ENCODE data around the gene ADRB1.

The ADRB1 gene

GRCh38 chr10:114003161-114003941 is 40.3 kb upstream of the ADRB1 start:
- H3K4me3 ChIP-seq (ENCODE audit: low read depth, low read length), result no peak overlapping the region
- no peaks in the 10 kb centered on the region for H3K36me3 ChIP-seq
- TF ChIP-seq, protein P1, sequence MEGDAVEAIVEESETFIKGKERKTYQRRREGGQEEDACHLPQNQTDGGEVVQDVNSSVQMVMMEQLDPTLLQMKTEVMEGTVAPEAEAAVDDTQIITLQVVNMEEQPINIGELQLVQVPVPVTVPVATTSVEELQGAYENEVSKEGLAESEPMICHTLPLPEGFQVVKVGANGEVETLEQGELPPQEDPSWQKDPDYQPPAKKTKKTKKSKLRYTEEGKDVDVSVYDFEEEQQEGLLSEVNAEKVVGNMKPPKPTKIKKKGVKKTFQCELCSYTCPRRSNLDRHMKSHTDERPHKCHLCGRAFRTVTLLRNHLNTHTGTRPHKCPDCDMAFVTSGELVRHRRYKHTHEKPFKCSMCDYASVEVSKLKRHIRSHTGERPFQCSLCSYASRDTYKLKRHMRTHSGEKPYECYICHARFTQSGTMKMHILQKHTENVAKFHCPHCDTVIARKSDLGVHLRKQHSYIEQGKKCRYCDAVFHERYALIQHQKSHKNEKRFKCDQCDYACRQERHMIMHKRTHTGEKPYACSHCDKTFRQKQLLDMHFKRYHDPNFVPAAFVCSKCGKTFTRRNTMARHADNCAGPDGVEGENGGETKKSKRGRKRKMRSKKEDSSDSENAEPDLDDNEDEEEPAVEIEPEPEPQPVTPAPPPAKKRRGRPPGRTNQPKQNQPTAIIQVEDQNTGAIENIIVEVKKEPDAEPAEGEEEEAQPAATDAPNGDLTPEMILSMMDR (IDR thresholded peaks at IDR 0.05; ENCODE audit: low read depth, low read length), result no peak
- peaks cover 1% of the 10 kb centered on the region; the same call in 1 of the 2 replicates for H3K27me3 ChIP-seq
- no peak for DNase-seq
- H3K9me3 ChIP-seq, result no peaks in the 10 kb centered on the region
- no peaks in the 10 kb centered on the region for H3K4me1 ChIP-seq

GRCh38 chr10:114009281-114009996 is 34.2 kb upstream of the ADRB1 start:
- Histone ChIP-seq H3K27me3 (peaks cover 2% of the 10 kb centered on the region; the same call in 1 of the 2 replicates), H3K9me3 (no peaks in the 10 kb centered on the region), H3K4me3 (ENCODE audit: low read depth, low read length) (no peak overlapping the region), H3K36me3 (no peaks in the 10 kb centered on the region), H3K4me1 (no peaks in the 10 kb centered on the region)
- TF ChIP-seq, protein P1 (IDR thresholded peaks at IDR 0.05; ENCODE audit: low read depth, low read length), result no peak
- no peak for DNase-seq

GRCh38 chr10:114010316-114010715 is 33.4 kb upstream of the ADRB1 start:
- TF ChIP-seq, protein P1 (IDR thresholded peaks at IDR 0.05; ENCODE audit: low read depth, low read length), result no peak
- DNase-seq, result no peak
- Histone ChIP-seq H3K4me1 (no peaks in the 10 kb centered on the region), H3K36me3 (no peaks in the 10 kb centered on the region), H3K27me3 (0 out of 2 replicates have a peak, but pooled peaks cover 2% of the 10 kb centered on the region), H3K4me3 (ENCODE audit: low read depth, low read length) (no peak overlapping the region), H3K9me3 (no peaks in the 10 kb centered on the region)

GRCh38 chr10:114012650-114013049 is 31.0 kb upstream of the ADRB1 start:
- no peaks in the 10 kb centered on the region for H3K9me3 ChIP-seq
- H3K4me1 ChIP-seq, result no peaks in the 10 kb centered on the region
- TF ChIP-seq, protein P1 (IDR thresholded peaks at IDR 0.05; ENCODE audit: low read depth, low read length), result no peak
- 0 out of 2 replicates have a peak, but pooled peaks cover 2% of the 10 kb centered on the region for H3K27me3 ChIP-seq
- no peaks in the 10 kb centered on the region for H3K36me3 ChIP-seq
- no peak overlapping the region for H3K4me3 ChIP-seq (ENCODE audit: low read depth, low read length)
- DNase-seq, result no peak

DNA sequence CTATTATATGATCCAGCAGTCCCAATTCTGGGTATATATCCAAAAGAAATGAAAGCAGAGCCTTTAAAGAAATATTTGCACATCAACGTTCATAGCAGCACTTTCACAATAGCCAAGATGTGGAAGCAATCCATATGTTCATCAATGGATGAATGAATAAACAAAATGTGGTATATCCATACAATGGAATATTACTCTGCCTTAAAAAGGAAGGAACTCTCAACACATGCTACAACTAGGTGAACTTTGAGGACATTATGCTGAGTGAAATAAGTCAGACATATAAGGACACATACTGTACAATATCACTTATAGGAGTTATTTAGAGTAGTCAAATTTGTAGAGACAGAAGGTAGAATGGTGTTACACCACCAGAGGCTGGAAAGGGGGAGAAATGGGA is 28.0 kb upstream of the ADRB1 start:
- Histone ChIP-seq H3K36me3 (no peaks in the 10 kb centered on the region), H3K27me3 (no peaks in the 10 kb centered on the region), H3K4me3 (ENCODE audit: low read depth, low read length) (no peak overlapping the region), H3K4me1 (no peaks in the 10 kb centered on the region), H3K9me3 (no peaks in the 10 kb centered on the region)
- DNase-seq, result no peak
- TF ChIP-seq, protein P1 (IDR thresholded peaks at IDR 0.05; ENCODE audit: low read depth, low read length), result no peak

DNA sequence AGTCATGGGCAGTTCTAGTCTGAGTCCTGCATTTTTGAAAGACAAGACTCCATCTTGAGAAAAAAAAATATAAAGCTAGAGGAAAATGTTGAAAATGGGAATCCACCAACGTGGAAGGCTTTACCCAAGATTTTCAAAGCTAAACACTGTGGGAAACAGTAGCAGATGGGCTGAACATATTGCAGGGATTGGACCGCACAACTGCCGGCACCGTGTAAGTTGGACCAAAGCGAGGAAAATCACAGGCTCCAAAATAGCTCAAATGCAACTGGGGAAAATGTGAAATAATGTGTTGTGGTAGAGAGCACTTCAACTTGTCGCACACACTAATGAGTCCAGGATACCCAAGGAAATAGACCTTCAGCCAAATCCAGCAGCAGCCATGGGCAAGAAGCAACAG is 26.4 kb upstream of the ADRB1 start:
- H3K9me3 ChIP-seq, result no peaks in the 10 kb centered on the region
- H3K4me3 ChIP-seq (ENCODE audit: low read depth, low read length), result no peak overlapping the region
- TF ChIP-seq, protein P1 (IDR thresholded peaks at IDR 0.05; ENCODE audit: low read depth, low read length), result no peak
- no peaks in the 10 kb centered on the region for H3K4me1 ChIP-seq
- H3K36me3 ChIP-seq, result no peaks in the 10 kb centered on the region
- no peaks in the 10 kb centered on the region for H3K27me3 ChIP-seq
- DNase-seq, result no peak
